Measurements from ENCODE around the gene HOXA5. TPM values are rescaled to one million over a fixed set of nuclear protein-coding genes. Genes with fewer than 3 reads are reported as not detected.
A peak's percentile ranks its signal among the peaks of the same experiment; 100 is the strongest.

HOXA5 gene
- total RNA-seq, 1 donor from 2014 or later = 3.2 TPM

DNA sequence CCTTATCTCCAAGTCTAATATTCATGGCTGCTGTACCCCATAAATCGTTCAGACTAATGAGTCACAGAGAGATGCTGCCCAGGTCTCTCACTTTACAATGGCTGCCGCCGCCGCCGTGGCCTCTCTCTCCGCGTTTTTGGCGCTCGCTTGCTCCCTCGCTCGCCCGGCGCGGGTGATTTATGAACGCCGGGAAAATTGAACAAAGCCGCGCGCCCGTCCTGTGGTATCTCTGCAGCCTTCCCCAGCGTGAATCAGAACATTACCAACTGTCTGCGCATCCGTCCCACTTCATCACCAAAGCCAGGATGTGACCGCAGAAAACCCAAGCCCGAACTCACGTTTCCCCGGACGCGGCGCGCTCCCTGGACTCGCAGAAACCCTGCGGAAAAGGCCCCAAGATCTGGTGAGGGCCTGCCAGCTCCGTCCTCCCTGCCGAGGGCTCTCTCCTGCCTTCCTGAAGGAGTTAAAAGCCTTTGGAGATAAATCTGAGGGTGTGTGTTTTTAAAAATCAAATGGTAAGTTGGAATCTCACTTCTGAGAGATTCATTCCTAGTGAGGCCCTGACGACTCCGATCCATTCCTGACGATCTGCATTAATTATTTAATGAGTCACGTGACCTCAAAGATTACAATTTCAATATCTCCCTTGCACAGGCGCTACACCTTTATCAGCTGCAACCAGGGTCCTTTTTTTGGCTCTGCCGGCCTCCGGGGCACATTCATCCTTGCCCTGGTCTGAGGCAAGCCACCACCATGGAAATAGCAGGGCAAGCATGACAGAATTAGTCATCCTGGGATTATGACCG is 19.2 kb downstream of the HOXA5 start:
- Mint-ChIP-seq H3K36me3 (ENCODE audit: low read depth) (no peaks in the 10 kb centered on the region), H3K27ac (ENCODE audit: unreplicated experiment) (peak overlapping the region; percentile 53), H3K27me3 (ENCODE audit: low read depth) (peaks cover 100% of the 10 kb centered on the region), H3K4me3 (peak overlapping the region; percentile 83), H3K4me1 (peaks cover 22% of the 10 kb centered on the region), H3K9me3 (no peaks in the 10 kb centered on the region)
- no peak for TF ChIP-seq CTCF (conservative IDR thresholded peaks at IDR 0.05)
- DNase-seq (ENCODE audit: low read depth, low spot score) = no peak

GRCh38 chr7:27123477-27124053 is 19.9 kb downstream of the HOXA5 start:
- no peak for TF ChIP-seq CTCF (conservative IDR thresholded peaks at IDR 0.05)
- H3K4me3 Mint-ChIP-seq = peak overlapping the region; percentile 83

GRCh38 chr7:27123007-27123476 is 20.4 kb downstream of the HOXA5 start:
- H3K27ac Mint-ChIP-seq (ENCODE audit: unreplicated experiment) = peak overlapping the region; percentile 10
- peaks cover 100% of the 10 kb centered on the region for H3K27me3 Mint-ChIP-seq (ENCODE audit: low read depth)
- H3K36me3 Mint-ChIP-seq (ENCODE audit: low read depth) = no peaks in the 10 kb centered on the region
- peak; percentile 13 for TF ChIP-seq CTCF (conservative IDR thresholded peaks at IDR 0.05)
- DNase-seq (ENCODE audit: low read depth, low spot score) = no peak
- peaks cover 22% of the 10 kb centered on the region for H3K4me1 Mint-ChIP-seq
- no peaks in the 10 kb centered on the region for H3K9me3 Mint-ChIP-seq
- peak overlapping the region; percentile 83 for H3K4me3 Mint-ChIP-seq

More at GRCh38 chr7:27123477-27124053, 19.9 kb downstream of the HOXA5 start:
- Mint-ChIP-seq H3K9me3 (no peaks in the 10 kb centered on the region), H3K36me3 (ENCODE audit: low read depth) (no peaks in the 10 kb centered on the region), H3K27ac (ENCODE audit: unreplicated experiment) (peak overlapping the region; percentile 53), H3K4me1 (peaks cover 22% of the 10 kb centered on the region), H3K27me3 (ENCODE audit: low read depth) (peaks cover 100% of the 10 kb centered on the region)
- DNase-seq (ENCODE audit: low read depth, low spot score) = no peak

GRCh38 chr7:27122077-27122910 is 21.2 kb downstream of the HOXA5 start:
- no peaks in the 10 kb centered on the region for H3K9me3 Mint-ChIP-seq
- peaks cover 22% of the 10 kb centered on the region for H3K4me1 Mint-ChIP-seq
- peak overlapping the region; percentile 43 for H3K27ac Mint-ChIP-seq (ENCODE audit: unreplicated experiment)
- no peak for TF ChIP-seq CTCF (conservative IDR thresholded peaks at IDR 0.05)
- H3K36me3 Mint-ChIP-seq (ENCODE audit: low read depth) = no peaks in the 10 kb centered on the region
- peak; percentile 9 for DNase-seq (ENCODE audit: low read depth, low spot score)
- H3K27me3 Mint-ChIP-seq (ENCODE audit: low read depth) = peaks cover 100% of the 10 kb centered on the region
- peak overlapping the region; percentile 83 for H3K4me3 Mint-ChIP-seq

- no peak for TF ChIP-seq CTCF (conservative IDR thresholded peaks at IDR 0.05)
- Mint-ChIP-seq H3K4me1 (peaks cover 21% of the 10 kb centered on the region), H3K27ac (ENCODE audit: unreplicated experiment) (peak overlapping the region; percentile 43), H3K27me3 (ENCODE audit: low read depth) (peaks cover 100% of the 10 kb centered on the region), H3K36me3 (ENCODE audit: low read depth) (no peaks in the 10 kb centered on the region), H3K4me3 (peak overlapping the region; percentile 83), H3K9me3 (no peaks in the 10 kb centered on the region)
- no peak for DNase-seq (ENCODE audit: low read depth, low spot score)
Measured at GRCh38 chr7:27121684-27122076, 21.8 kb downstream of the HOXA5 start.
